Measurements from ENCODE around the gene ADCY1. TPM values are rescaled to one million over a fixed set of nuclear protein-coding genes. Genes with fewer than 3 reads are reported as not detected.

ADCY1 gene
- total RNA-seq, 4 donors from 2014 or later, result 0.49 to 1.2 (median 0.72) TPM

DNA sequence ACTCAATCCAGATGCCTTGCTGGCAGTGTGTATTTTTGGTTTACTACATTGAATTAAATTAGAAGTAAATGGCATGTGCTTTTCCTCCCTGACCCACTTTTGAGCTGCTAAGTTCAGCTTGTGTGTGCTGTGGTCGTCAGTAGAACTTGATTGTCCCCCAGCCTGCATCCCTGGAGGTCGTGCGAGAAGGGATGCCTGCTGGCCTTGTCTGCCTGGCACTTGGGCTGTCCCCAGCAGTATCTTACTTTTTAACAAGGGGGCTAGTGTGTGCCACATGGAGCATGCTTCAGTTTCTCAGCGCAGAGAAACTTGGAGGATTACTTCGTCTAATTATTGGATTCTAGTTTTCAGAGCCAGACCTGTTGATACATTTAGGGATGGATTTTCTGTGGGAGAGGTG is 80.2 kb downstream of the ADCY1 start:
- no peak overlapping the region for H3K27ac ChIP-seq
- H3K4me3 ChIP-seq, result no peak overlapping the region
- H3K9me3 ChIP-seq, result no peaks in the 10 kb centered on the region
- TF ChIP-seq POLR2A (IDR thresholded peaks at IDR 0.05) (no peak), POLR2AphosphoS5 (IDR thresholded peaks at IDR 0.05) (no peak), EP300 (IDR thresholded peaks at IDR 0.05) (no peak)
- TF ChIP-seq, protein P1, sequence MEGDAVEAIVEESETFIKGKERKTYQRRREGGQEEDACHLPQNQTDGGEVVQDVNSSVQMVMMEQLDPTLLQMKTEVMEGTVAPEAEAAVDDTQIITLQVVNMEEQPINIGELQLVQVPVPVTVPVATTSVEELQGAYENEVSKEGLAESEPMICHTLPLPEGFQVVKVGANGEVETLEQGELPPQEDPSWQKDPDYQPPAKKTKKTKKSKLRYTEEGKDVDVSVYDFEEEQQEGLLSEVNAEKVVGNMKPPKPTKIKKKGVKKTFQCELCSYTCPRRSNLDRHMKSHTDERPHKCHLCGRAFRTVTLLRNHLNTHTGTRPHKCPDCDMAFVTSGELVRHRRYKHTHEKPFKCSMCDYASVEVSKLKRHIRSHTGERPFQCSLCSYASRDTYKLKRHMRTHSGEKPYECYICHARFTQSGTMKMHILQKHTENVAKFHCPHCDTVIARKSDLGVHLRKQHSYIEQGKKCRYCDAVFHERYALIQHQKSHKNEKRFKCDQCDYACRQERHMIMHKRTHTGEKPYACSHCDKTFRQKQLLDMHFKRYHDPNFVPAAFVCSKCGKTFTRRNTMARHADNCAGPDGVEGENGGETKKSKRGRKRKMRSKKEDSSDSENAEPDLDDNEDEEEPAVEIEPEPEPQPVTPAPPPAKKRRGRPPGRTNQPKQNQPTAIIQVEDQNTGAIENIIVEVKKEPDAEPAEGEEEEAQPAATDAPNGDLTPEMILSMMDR (IDR thresholded peaks at IDR 0.05), result no peak
- ATAC-seq, result no peak
- H3K27me3 ChIP-seq, result no peaks in the 10 kb centered on the region
- H3K36me3 ChIP-seq, result peaks cover 0 to 14% of the 10 kb centered on the region in 2 donors
- 79 to 93% methylated on average over 3 to 5 of the region's 5 CpGs for WGBS, 2 donors (ENCODE audit: low coverage in 1 of 2)
- no peaks in the 10 kb centered on the region for H3K4me1 ChIP-seq

GRCh38 chr7:45655539-45655938 is 81.4 kb downstream of the ADCY1 start:
- no peak for ATAC-seq
- TF ChIP-seq POLR2A (IDR thresholded peaks at IDR 0.05) (no peak), POLR2AphosphoS5 (IDR thresholded peaks at IDR 0.05) (no peak), EP300 (IDR thresholded peaks at IDR 0.05) (no peak)
- TF ChIP-seq, protein P1 (IDR thresholded peaks at IDR 0.05), result no peak
- H3K4me1 ChIP-seq, result no peaks in the 10 kb centered on the region
- no peak overlapping the region for H3K4me3 ChIP-seq
- H3K27ac ChIP-seq, result no peak overlapping the region
- no peaks in the 10 kb centered on the region for H3K9me3 ChIP-seq
- H3K36me3 ChIP-seq, result peaks cover 0 to 11% of the 10 kb centered on the region in 2 donors
- H3K27me3 ChIP-seq, result no peaks in the 10 kb centered on the region
- WGBS, 2 donors (ENCODE audit: low coverage in 1 of 2), result 91 to 94% methylated on average over 8 to 9 of the region's 10 CpGs

- H3K36me3 ChIP-seq, result peaks cover 0 to 2% of the 10 kb centered on the region in 2 donors
- H3K4me1 ChIP-seq, result no peaks in the 10 kb centered on the region
- no peak overlapping the region for H3K4me3 ChIP-seq
- no peaks in the 10 kb centered on the region for H3K27me3 ChIP-seq
- no peak for ATAC-seq
- TF ChIP-seq, protein P1 (IDR thresholded peaks at IDR 0.05), result no peak
- TF ChIP-seq POLR2A (IDR thresholded peaks at IDR 0.05) (no peak), POLR2AphosphoS5 (IDR thresholded peaks at IDR 0.05) (no peak), EP300 (IDR thresholded peaks at IDR 0.05) (no peak)
- no peaks in the 10 kb centered on the region for H3K9me3 ChIP-seq
- no peak overlapping the region for H3K27ac ChIP-seq
- WGBS, 2 donors (ENCODE audit: low coverage in 1 of 2), result 100% methylated on average over 1 of the region's 2 CpGs; no CpG with 5 or more reads in 1 of the 2 donors
These were observed 82.3 kb downstream of the ADCY1 start for GRCh38 chr7:45656431-45656830.

- ATAC-seq, result no peak
These were observed 83.1 kb downstream of the ADCY1 start for GRCh38 chr7:45657136-45657889.

More at GRCh38 chr7:45657136-45657889, 83.1 kb downstream of the ADCY1 start:
- Histone ChIP-seq H3K4me3 (no peak overlapping the region), H3K9me3 (no peaks in the 10 kb centered on the region), H3K27me3 (no peaks in the 10 kb centered on the region), H3K36me3 (no peaks in the 10 kb centered on the region), H3K27ac (no peak overlapping the region), H3K4me1 (no peaks in the 10 kb centered on the region)
- TF ChIP-seq POLR2A (IDR thresholded peaks at IDR 0.05) (no peak), EP300 (IDR thresholded peaks at IDR 0.05) (no peak), POLR2AphosphoS5 (IDR thresholded peaks at IDR 0.05) (no peak)
- TF ChIP-seq, protein P1 (IDR thresholded peaks at IDR 0.05), result no peak
- 83% methylated on average over 1 of the region's 11 CpGs; no CpG with 5 or more reads in 1 of the 2 donors for WGBS, 2 donors (ENCODE audit: low coverage in 1 of 2)
